Activated CD4-positive, alpha-beta T cell treated with anti-CD3 and anti-CD28 coated beads, Interleukin-2, amount 10 ng/mL, durations not matched to agents 7 days and 5 days (primary cell): Measurements from ENCODE around the gene NMB. TPM values are rescaled to one million over a fixed set of nuclear protein-coding genes. Genes with fewer than 3 reads are reported as not detected.

Source experiments
- CTCF ChIA-PET: fragments of 350-600 bp; sonication (Branson Sonifier 250); formaldehyde crosslinking; loops from one replicate; lab custom pipeline; 2021; ENCODE audit warnings: antibody characterized with exemption; lab: Charles Lee
- POLR2A ChIA-PET: fragments of 350-600 bp; sonication (Branson Sonifier 250); formaldehyde crosslinking; loops from one replicate; lab custom pipeline; 2021; ENCODE audit warnings: antibody characterized with exemption; lab: Charles Lee
- DNase-seq: peaks from one replicate; pipeline ENCODE4 v3.0.0-alpha.2; 2020
- H3K27ac Mint-ChIP-seq: one replicate; pipeline ENCODE4 v1.8.0; 2021; ENCODE audit warnings: mild to moderate bottlenecking, moderate library complexity, mixed read lengths
- H3K27me3 Mint-ChIP-seq: one replicate; pipeline ENCODE4 v1.8.0; 2021; ENCODE audit warnings: mixed read lengths
- H3K36me3 Mint-ChIP-seq: one replicate; pipeline ENCODE4 v1.8.0; 2021; ENCODE audit warnings: low read depth, mixed read lengths
- H3K4me1 Mint-ChIP-seq: one replicate; pipeline ENCODE4 v1.8.0; 2021; ENCODE audit warnings: mixed read lengths
- H3K4me3 Mint-ChIP-seq: one replicate; pipeline ENCODE4 v1.8.0; 2021; ENCODE audit warnings: mild to moderate bottlenecking, moderate library complexity, mixed read lengths
- H3K9me3 Mint-ChIP-seq: one replicate; pipeline ENCODE4 v1.8.0; 2021; ENCODE audit warnings: mixed read lengths
- total RNA-seq, 2 experiments: library from RNA; stranded (reverse); gene quantifications; one replicate each; pipeline ENCODE4 v1.2.3, GENCODE V29; 2021

Gene NMB
- total RNA-seq, 2 experiments from 2014 or later: 2.8 to 3.8 TPM

- Mint-ChIP-seq H3K4me3 (no peak overlapping the region), H3K27me3 (no peaks in the 10 kb centered on the region), H3K9me3 (no peaks in the 10 kb centered on the region), H3K36me3 (peaks cover 53% of the 10 kb centered on the region), H3K4me1 (peaks cover 11% of the 10 kb centered on the region), H3K27ac (no peak overlapping the region)
- ChIA-PET CTCF (interaction anchor here (0.9 to 1.8 kb wide), 2 partner anchors 14 to 40 kb away, joined by 3 to 4 read pairs; no protein-coding TSS in a partner anchor), POLR2A (interaction anchor here (0.6 kb wide), 1 partner anchor 13 kb away, joined by 7 read pairs; no protein-coding TSS in a partner anchor)
- no peak for DNase-seq
Measured at GRCh38 chr15:84671211-84671610, 13.2 kb upstream of the NMB start.

GRCh38 chr15:84669726-84670125, 11.7 kb upstream of the NMB start:
- Mint-ChIP-seq H3K4me1 (peaks cover 11% of the 10 kb centered on the region), H3K4me3 (no peak overlapping the region), H3K9me3 (no peaks in the 10 kb centered on the region), H3K27ac (no peak overlapping the region), H3K27me3 (no peaks in the 10 kb centered on the region), H3K36me3 (peaks cover 58% of the 10 kb centered on the region)
- ChIA-PET CTCF (no interaction called here), POLR2A (interaction anchor here (0.8 kb wide), 1 partner anchor 11 kb away, joined by 7 read pairs; the partner anchor contains the start of gene NMB)
- DNase-seq: no peak

GRCh38 chr15:84668221-84668982, 10.4 kb upstream of the NMB start:
- no peak for DNase-seq
- H3K9me3 Mint-ChIP-seq: no peaks in the 10 kb centered on the region
- ChIA-PET POLR2A (interaction anchor here (0.8 kb wide), 1 partner anchor 10 kb away, joined by 7 read pairs; the partner anchor contains the start of gene NMB), CTCF (interaction anchor here (0.6 to 0.7 kb wide), 2 partner anchors 43 to 81 kb away, joined by 3 read pairs; no protein-coding TSS in a partner anchor)
- peaks cover 10% of the 10 kb centered on the region for H3K4me1 Mint-ChIP-seq
- no peaks in the 10 kb centered on the region for H3K27me3 Mint-ChIP-seq
- no peak overlapping the region for H3K4me3 Mint-ChIP-seq
- peaks cover 58% of the 10 kb centered on the region for H3K36me3 Mint-ChIP-seq
- H3K27ac Mint-ChIP-seq: no peak overlapping the region

GRCh38 chr15:84666373-84666772, 8.4 kb upstream of the NMB start:
- Mint-ChIP-seq H3K36me3 (peaks cover 52% of the 10 kb centered on the region), H3K27me3 (no peaks in the 10 kb centered on the region), H3K27ac (no peak overlapping the region), H3K4me1 (peaks cover 5% of the 10 kb centered on the region), H3K4me3 (no peak overlapping the region), H3K9me3 (no peaks in the 10 kb centered on the region)
- POLR2A ChIA-PET: interaction anchor here (0.6 kb wide), 1 partner anchor 41 kb away, joined by 3 read pairs; no protein-coding TSS in a partner anchor
- no peak for DNase-seq
- CTCF ChIA-PET: interaction anchor here (1.7 to 2.9 kb wide), 2 partner anchors 11 to 41 kb away, joined by 3 to 13 read pairs; partner anchors contain the start of gene WDR73

GRCh38 chr15:84661001-84661400, 3.0 kb upstream of the NMB start:
- Mint-ChIP-seq H3K27ac (no peak overlapping the region), H3K4me1 (peaks cover 26% of the 10 kb centered on the region), H3K9me3 (no peaks in the 10 kb centered on the region), H3K4me3 (no peak overlapping the region), H3K27me3 (no peaks in the 10 kb centered on the region), H3K36me3 (peaks cover 20% of the 10 kb centered on the region)
- ChIA-PET CTCF (no interaction called here), POLR2A (no interaction called here)
- DNase-seq: no peak

GRCh38 chr15:84659904-84660781, 2.1 kb upstream of the NMB start:
- H3K4me1 Mint-ChIP-seq: peaks cover 30% of the 10 kb centered on the region
- H3K36me3 Mint-ChIP-seq: peaks cover 15% of the 10 kb centered on the region
- H3K4me3 Mint-ChIP-seq: no peak overlapping the region

GRCh38 chr15:84658788-84659411, 901 bp upstream of the NMB start:
- POLR2A ChIA-PET: interaction anchor here (0.7 to 1.0 kb wide), 3 partner anchors 10 to 28 kb away, joined by 4 to 7 read pairs (median 7); no protein-coding TSS in a partner anchor

More at GRCh38 chr15:84659904-84660781, 2.1 kb upstream of the NMB start:
- H3K9me3 Mint-ChIP-seq: no peaks in the 10 kb centered on the region
- no peaks in the 10 kb centered on the region for H3K27me3 Mint-ChIP-seq
- no peak for DNase-seq
- CTCF ChIA-PET: interaction anchor here (0.6 to 1.6 kb wide), 9 partner anchors 15 to 163 kb away, joined by 3 to 6 read pairs (median 3); partner anchors contain the start of gene SEC11A
- POLR2A ChIA-PET: interaction anchor here (1.0 kb wide), 1 partner anchor 26 kb away, joined by 4 read pairs; no protein-coding TSS in a partner anchor
- no peak overlapping the region for H3K27ac Mint-ChIP-seq

GRCh38 chr15:84657748-84658079, 285 bp downstream of the NMB start:
- peak overlapping the region; percentile 76 for H3K27ac Mint-ChIP-seq
- no peak for DNase-seq
- peaks cover 43% of the 10 kb centered on the region for H3K4me1 Mint-ChIP-seq
- no peaks in the 10 kb centered on the region for H3K9me3 Mint-ChIP-seq
- H3K4me3 Mint-ChIP-seq: peak overlapping the region; percentile 71
- ChIA-PET POLR2A (no interaction called here), CTCF (interaction anchor here (0.9 to 1.3 kb wide), 3 partner anchors 20 to 119 kb away, joined by 3 to 5 read pairs (median 3); no protein-coding TSS in a partner anchor)
- H3K36me3 Mint-ChIP-seq: peaks cover 8% of the 10 kb centered on the region
- H3K27me3 Mint-ChIP-seq: no peaks in the 10 kb centered on the region

More at GRCh38 chr15:84658788-84659411, 901 bp upstream of the NMB start:
- Mint-ChIP-seq H3K4me3 (peak overlapping the region; percentile 73), H3K36me3 (peaks cover 6% of the 10 kb centered on the region), H3K9me3 (no peaks in the 10 kb centered on the region), H3K27me3 (no peaks in the 10 kb centered on the region), H3K27ac (peak overlapping the region; percentile 88), H3K4me1 (peaks cover 36% of the 10 kb centered on the region)
- DNase-seq: no peak
- CTCF ChIA-PET: interaction anchor here (0.8 to 1.6 kb wide), 12 partner anchors 10 to 322 kb away, joined by 3 to 6 read pairs (median 4); partner anchors contain the start of gene SEC11A

- no peak for DNase-seq
- H3K36me3 Mint-ChIP-seq: peaks cover 11% of the 10 kb centered on the region
- H3K9me3 Mint-ChIP-seq: no peaks in the 10 kb centered on the region
- peak overlapping the region; percentile 71 for H3K4me3 Mint-ChIP-seq
- H3K27ac Mint-ChIP-seq: peak overlapping the region; percentile 76
- no peaks in the 10 kb centered on the region for H3K27me3 Mint-ChIP-seq
- H3K4me1 Mint-ChIP-seq: peaks cover 50% of the 10 kb centered on the region
- ChIA-PET CTCF (interaction anchor here (1.2 to 3.5 kb wide), 5 partner anchors 9 to 221 kb away, joined by 3 to 13 read pairs (median 3); no protein-coding TSS in a partner anchor), POLR2A (no interaction called here)
Measured at GRCh38 chr15:84656972-84657371, 1.0 kb downstream of the NMB start.

- H3K4me3 Mint-ChIP-seq: peak overlapping the region; percentile 96
- no peaks in the 10 kb centered on the region for H3K9me3 Mint-ChIP-seq
- CTCF ChIA-PET: interaction anchor here (0.8 to 3.5 kb wide), 16 partner anchors 11 to 375 kb away, joined by 3 to 13 read pairs (median 4); no protein-coding TSS in a partner anchor
- peaks cover 14% of the 10 kb centered on the region for H3K36me3 Mint-ChIP-seq
- H3K27me3 Mint-ChIP-seq: no peaks in the 10 kb centered on the region
- peaks cover 52% of the 10 kb centered on the region for H3K4me1 Mint-ChIP-seq
- peak; percentile 84 for DNase-seq
- peak overlapping the region; percentile 89 for H3K27ac Mint-ChIP-seq
- POLR2A ChIA-PET: interaction anchor here (0.6 to 1.0 kb wide), 2 partner anchors 53 to 271 kb away, joined by 3 to 4 read pairs; no protein-coding TSS in a partner anchor
Measured at GRCh38 chr15:84654689-84655453, 3.1 kb downstream of the NMB start.
